ENCODE measurements around the gene FZD10.

Gene FZD10

GRCh38 chr12:130137040-130138018, 24.9 kb upstream of the FZD10 start:
- no peak for TF ChIP-seq CTCF (IDR thresholded peaks at IDR 0.05; ENCODE audit: low read depth, low read length)
- H3K4me3 ChIP-seq (replicated peaks in 1 of 2; ENCODE audit: low read depth in 2 of 2, low read length in 2 of 2) = no peak overlapping the region
- DNase-seq (ENCODE audit: low read depth in 2 of 2) = no peak

- DNase-seq (ENCODE audit: low read depth in 2 of 2) = no peak
- no peak for TF ChIP-seq CTCF (IDR thresholded peaks at IDR 0.05; ENCODE audit: low read depth, low read length)
- no peak overlapping the region for H3K4me3 ChIP-seq (replicated peaks in 1 of 2; ENCODE audit: low read depth in 2 of 2, low read length in 2 of 2)
Measured at GRCh38 chr12:130138478-130138877, 23.8 kb upstream of the FZD10 start.

GRCh38 chr12:130139567-130140421, 22.5 kb upstream of the FZD10 start:
- no peak for DNase-seq (ENCODE audit: low read depth in 2 of 2)
- H3K4me3 ChIP-seq (replicated peaks in 1 of 2; ENCODE audit: low read depth in 2 of 2, low read length in 2 of 2) = no peak overlapping the region
- no peak for TF ChIP-seq CTCF (IDR thresholded peaks at IDR 0.05; ENCODE audit: low read depth, low read length)

GRCh38 chr12:130141105-130141504, 21.2 kb upstream of the FZD10 start:
- TF ChIP-seq CTCF (IDR thresholded peaks at IDR 0.05; ENCODE audit: low read depth, low read length) = no peak
- DNase-seq (ENCODE audit: low read depth in 2 of 2) = no peak
- no peak overlapping the region for H3K4me3 ChIP-seq (replicated peaks in 1 of 2; ENCODE audit: low read depth in 2 of 2, low read length in 2 of 2)

- TF ChIP-seq CTCF (IDR thresholded peaks at IDR 0.05; ENCODE audit: low read depth, low read length) = no peak
- H3K4me3 ChIP-seq (replicated peaks in 1 of 2; ENCODE audit: low read depth in 2 of 2, low read length in 2 of 2) = no peak overlapping the region
- DNase-seq (ENCODE audit: low read depth in 2 of 2) = no peak
Measured at GRCh38 chr12:130141901-130142683, 20.2 kb upstream of the FZD10 start.

- no peak for DNase-seq (ENCODE audit: low read depth in 2 of 2)
- no peak for TF ChIP-seq CTCF (IDR thresholded peaks at IDR 0.05; ENCODE audit: low read depth, low read length)
- H3K4me3 ChIP-seq (replicated peaks in 1 of 2; ENCODE audit: low read depth in 2 of 2, low read length in 2 of 2) = no peak overlapping the region
Measured at GRCh38 chr12:130142736-130143135, 19.5 kb upstream of the FZD10 start.

Data from cardiac fibroblast (primary cell).